Measurements from ENCODE around the gene USP25. TPM values are rescaled to one million over a fixed set of nuclear protein-coding genes. Genes with fewer than 3 reads are reported as not detected.

USP25 gene
- total RNA-seq, 1 experiment from 2014 or later, result 35.1 TPM

DNA sequence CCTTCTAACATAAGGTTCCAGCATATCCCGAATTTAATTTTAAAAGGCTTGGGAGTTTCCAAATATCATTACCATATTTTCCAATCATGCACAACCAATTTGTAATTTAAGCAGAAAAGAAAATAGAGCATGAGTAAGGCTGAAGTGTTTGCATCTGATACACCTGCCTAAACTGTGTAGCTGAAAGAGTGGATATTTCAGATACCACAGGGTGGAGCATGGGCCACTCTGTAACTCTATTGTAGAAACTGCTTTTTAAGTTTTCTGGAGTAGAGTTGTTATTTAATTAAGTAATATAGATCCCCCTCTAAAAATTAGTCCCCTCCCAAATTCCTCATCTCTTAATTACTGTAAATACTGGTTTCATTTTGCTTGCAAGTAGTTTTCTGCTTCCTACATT lies 199.8 kb downstream of the USP25 start:
- H4K20me1 ChIP-seq (ENCODE audit: control insufficient read depth, insufficient read depth, insufficient read length), result no peaks in the 10 kb centered on the region
- no peak overlapping the region for H3K4me2 ChIP-seq (ENCODE audit: insufficient read depth, insufficient read length, low read length)
- no peaks in the 10 kb centered on the region for H3K23me2 ChIP-seq (ENCODE audit: insufficient read length, low read depth, low read length, poor library complexity, severe bottlenecking)
- peaks cover under 1 to 3% of the 10 kb centered on the region in 2 experiments; a peak in 3 of 5 replicates for H3K9me3 Mint-ChIP-seq
- no peak overlapping the region for H4K91ac ChIP-seq (ENCODE audit: insufficient read length, low read depth, low read length)
- no peak overlapping the region for H3T11ph ChIP-seq (ENCODE audit: low read length)
- H2BK120ac ChIP-seq (ENCODE audit: low read depth, low read length, poor library complexity, severe bottlenecking), result no peak overlapping the region
- peaks cover 0 to 3% (median under 1%) of the 10 kb centered on the region in 3 experiments; a peak in 2 of 7 replicates for H3K36me3 Mint-ChIP-seq (ENCODE audit: insufficient read depth in 1 of 3, low read depth in 3 of 3)
- no peak overlapping the region for H2AK5ac ChIP-seq (ENCODE audit: insufficient read length, low read length)
- TF ChIP-seq, protein P1, sequence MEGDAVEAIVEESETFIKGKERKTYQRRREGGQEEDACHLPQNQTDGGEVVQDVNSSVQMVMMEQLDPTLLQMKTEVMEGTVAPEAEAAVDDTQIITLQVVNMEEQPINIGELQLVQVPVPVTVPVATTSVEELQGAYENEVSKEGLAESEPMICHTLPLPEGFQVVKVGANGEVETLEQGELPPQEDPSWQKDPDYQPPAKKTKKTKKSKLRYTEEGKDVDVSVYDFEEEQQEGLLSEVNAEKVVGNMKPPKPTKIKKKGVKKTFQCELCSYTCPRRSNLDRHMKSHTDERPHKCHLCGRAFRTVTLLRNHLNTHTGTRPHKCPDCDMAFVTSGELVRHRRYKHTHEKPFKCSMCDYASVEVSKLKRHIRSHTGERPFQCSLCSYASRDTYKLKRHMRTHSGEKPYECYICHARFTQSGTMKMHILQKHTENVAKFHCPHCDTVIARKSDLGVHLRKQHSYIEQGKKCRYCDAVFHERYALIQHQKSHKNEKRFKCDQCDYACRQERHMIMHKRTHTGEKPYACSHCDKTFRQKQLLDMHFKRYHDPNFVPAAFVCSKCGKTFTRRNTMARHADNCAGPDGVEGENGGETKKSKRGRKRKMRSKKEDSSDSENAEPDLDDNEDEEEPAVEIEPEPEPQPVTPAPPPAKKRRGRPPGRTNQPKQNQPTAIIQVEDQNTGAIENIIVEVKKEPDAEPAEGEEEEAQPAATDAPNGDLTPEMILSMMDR (conservative IDR thresholded peaks at IDR 0.05), result no peak
- H3K27me3 ChIP-seq (ENCODE audit: insufficient read depth, low read length), result no peaks in the 10 kb centered on the region
- no peak overlapping the region for H3K14ac ChIP-seq (ENCODE audit: insufficient read depth, low read length)
- no peak overlapping the region for H2BK20ac ChIP-seq (ENCODE audit: low read depth, low read length, poor library complexity, severe bottlenecking)
- no peaks in the 10 kb centered on the region for H3K79me1 ChIP-seq (ENCODE audit: insufficient read depth, low read depth, low read length, poor library complexity, severe bottlenecking)
- no peak overlapping the region for H3K56ac ChIP-seq (ENCODE audit: insufficient read length, low read depth, low read length)
- no peak overlapping the region for H4K8ac ChIP-seq (replicated peaks; ENCODE audit: insufficient read length, low read depth, low read length)
- no peaks in the 10 kb centered on the region; a peak in 1 of 4 replicates for H3K4me1 Mint-ChIP-seq
- H2BK12ac ChIP-seq (ENCODE audit: insufficient read length, low read depth, low read length), result no peak overlapping the region
- no peak overlapping the region for H3K27ac Mint-ChIP-seq
- no peaks in the 10 kb centered on the region for H3K9me3 ChIP-seq (ENCODE audit: control insufficient read depth, low read depth, low read length)
- H2AFZ ChIP-seq (ENCODE audit: low read length), result no peak overlapping the region
- no peak overlapping the region for H2BK5ac ChIP-seq (ENCODE audit: insufficient read length, low read length)
- no peak overlapping the region for H2BK15ac ChIP-seq (ENCODE audit: low read depth, low read length)
- H4K5ac ChIP-seq (ENCODE audit: insufficient read length, low read depth, low read length), result no peak overlapping the region
- H3K4me3 Mint-ChIP-seq, result no peak overlapping the region
- no peak overlapping the region for H3K23ac ChIP-seq (ENCODE audit: insufficient read length, low read depth, low read length)
- DNase-seq, result no peak
- WGBS (ENCODE audit: extremely low coverage, insufficient read length, low lambda C conversion rate), result no CpG with 5 or more reads among the region's 1 CpG
- H3K27me3 Mint-ChIP-seq (ENCODE audit: low read depth), result no peaks in the 10 kb centered on the region
- H3K9ac ChIP-seq (ENCODE audit: extremely low read depth, insufficient read length, low read length), result no peak overlapping the region
- no peak overlapping the region for H3K27ac ChIP-seq (ENCODE audit: insufficient read length, low read depth, low read length)
- H3K4me1 ChIP-seq (ENCODE audit: insufficient read depth, low read length), result no peaks in the 10 kb centered on the region
- H3K4ac ChIP-seq (ENCODE audit: low read depth, low read length), result no peak overlapping the region
- H3K79me2 ChIP-seq (ENCODE audit: insufficient read depth, low read length), result no peaks in the 10 kb centered on the region
- H3K18ac ChIP-seq (ENCODE audit: insufficient read length, low read depth, low read length), result no peak overlapping the region
